SU-DHL-6 (cell line): ENCODE measurements around the gene CDC45.
A peak's percentile ranks its signal among the peaks of the same experiment; 100 is the strongest.

ENCODE experiments used
- H2AFZ ChIP-seq: fragments of 200-600 bp; sonication (generic); 2 replicates; pipeline ENCODE4 v1.6.1; 2014; ENCODE audit warnings: low read depth, mild to moderate bottlenecking, moderate library complexity, mixed read lengths, antibody characterized with exemption, low read length; ENCODE audit not compliant: severe bottlenecking
- H3F3A ChIP-seq: fragments of 200-600 bp; shearing (Covaris generic); 2 replicates; pipeline ENCODE4 v1.6.0; 2016; ENCODE audit warnings: antibody characterized with exemption, mild to moderate bottlenecking; ENCODE audit not compliant: insufficient read depth
- H3K27ac ChIP-seq: fragments of 200-600 bp; sonication (generic); 2 replicates; pipeline ENCODE4 v1.5.1; 2016; ENCODE audit warnings: low read depth, mild to moderate bottlenecking, low read length, moderate library complexity, mixed read lengths
- H3K27me3 ChIP-seq: fragments of 200-600 bp; sonication (generic), shearing (Covaris generic); 2 replicates; pipeline ENCODE4 v1.6.0; 2014; ENCODE audit warnings: mild to moderate bottlenecking, low read length
- H3K36me3 ChIP-seq: fragments of 200-600 bp; sonication (generic); 2 replicates; pipeline ENCODE4 v1.6.1; 2014; ENCODE audit warnings: mild to moderate bottlenecking, low read length, mixed read lengths
- H3K4me2 ChIP-seq: fragments of 300-600, 200-600 bp; shearing (Covaris generic), sonication (generic); 2 replicates; pipeline ENCODE4 v1.6.0; 2014; ENCODE audit warnings: low read length, low read depth, mild to moderate bottlenecking; ENCODE audit not compliant: poor library complexity, severe bottlenecking
- H3K4me3 ChIP-seq: fragments of 200-600 bp; sonication (generic); 2 replicates; pipeline ENCODE4 v1.5.1; 2014; ENCODE audit warnings: antibody characterized with exemption, low read length, mild to moderate bottlenecking, mixed read lengths; ENCODE audit not compliant: insufficient read depth, poor library complexity, severe bottlenecking
- H3K79me2 ChIP-seq: fragments of 200-600 bp; sonication (generic); 2 replicates; pipeline ENCODE4 v1.6.1; 2014; ENCODE audit warnings: mild to moderate bottlenecking, low read length, moderate library complexity; ENCODE audit not compliant: insufficient read depth
- H3K9ac ChIP-seq: fragments of 200-600 bp; sonication (generic); 2 replicates; pipeline ENCODE4 v1.7.0; 2014; ENCODE audit warnings: mild to moderate bottlenecking, low read length
- H3K9me2 ChIP-seq: fragments of 200-600 bp; sonication (generic); replicated peaks from 2 replicates; pipeline ENCODE4 v1.6.1; 2014; ENCODE audit warnings: low read length; ENCODE audit not compliant: insufficient read depth
- H3K9me3 ChIP-seq: fragments of 200-600 bp; sonication (generic); 2 replicates; pipeline ENCODE4 v1.6.1; 2014; ENCODE audit warnings: low read length, mixed read lengths; ENCODE audit not compliant: insufficient read depth
- H4K20me1 ChIP-seq: fragments of 200-600 bp; sonication (generic); 2 replicates; pipeline ENCODE4 v1.6.1; 2014; ENCODE audit warnings: low read depth, mild to moderate bottlenecking, antibody characterized with exemption, low read length, moderate library complexity, mixed read lengths
- EZH2phosphoT487 ChIP-seq: fragments of 200-600 bp; sonication (generic), shearing (Covaris generic); conservative IDR thresholded peaks from 2 replicates; pipeline ENCODE4 v1.6.1; 2018; ENCODE audit warnings: mild to moderate bottlenecking, antibody characterized with exemption, low read length, moderate library complexity, mixed read lengths
- TF ChIP-seq, protein P1 (sequence below): fragments of 200-600 bp; sonication (generic); IDR thresholded peaks from one replicate; pipeline ENCODE4 v1.5.1; 2017; ENCODE audit warnings: antibody characterized with exemption, mild to moderate bottlenecking, low read length, moderate library complexity; ENCODE audit not compliant: insufficient read depth, poor library complexity, severe bottlenecking

CDC45 gene

DNA sequence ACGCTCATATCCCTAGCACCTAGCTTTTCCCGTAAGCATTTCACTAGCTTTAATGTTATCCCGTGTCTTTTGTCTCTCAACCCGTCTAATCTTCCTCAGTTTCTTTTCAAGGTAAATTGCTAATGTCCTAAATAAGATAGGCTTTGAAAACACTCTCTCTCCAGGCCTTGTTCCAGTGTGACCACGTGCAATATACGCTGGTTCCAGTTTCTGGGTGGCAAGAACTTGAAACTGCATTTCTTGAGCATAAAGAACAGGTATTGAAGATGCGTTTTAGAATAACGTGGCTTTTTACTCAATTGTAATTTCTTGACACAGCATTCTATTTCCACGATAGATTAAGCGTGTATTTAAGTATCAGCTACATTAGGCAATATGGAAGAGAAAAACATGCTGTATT is 1.1 kb downstream of the CDC45 start:
- TF ChIP-seq EZH2phosphoT487: no peak
- TF ChIP-seq, protein P1, sequence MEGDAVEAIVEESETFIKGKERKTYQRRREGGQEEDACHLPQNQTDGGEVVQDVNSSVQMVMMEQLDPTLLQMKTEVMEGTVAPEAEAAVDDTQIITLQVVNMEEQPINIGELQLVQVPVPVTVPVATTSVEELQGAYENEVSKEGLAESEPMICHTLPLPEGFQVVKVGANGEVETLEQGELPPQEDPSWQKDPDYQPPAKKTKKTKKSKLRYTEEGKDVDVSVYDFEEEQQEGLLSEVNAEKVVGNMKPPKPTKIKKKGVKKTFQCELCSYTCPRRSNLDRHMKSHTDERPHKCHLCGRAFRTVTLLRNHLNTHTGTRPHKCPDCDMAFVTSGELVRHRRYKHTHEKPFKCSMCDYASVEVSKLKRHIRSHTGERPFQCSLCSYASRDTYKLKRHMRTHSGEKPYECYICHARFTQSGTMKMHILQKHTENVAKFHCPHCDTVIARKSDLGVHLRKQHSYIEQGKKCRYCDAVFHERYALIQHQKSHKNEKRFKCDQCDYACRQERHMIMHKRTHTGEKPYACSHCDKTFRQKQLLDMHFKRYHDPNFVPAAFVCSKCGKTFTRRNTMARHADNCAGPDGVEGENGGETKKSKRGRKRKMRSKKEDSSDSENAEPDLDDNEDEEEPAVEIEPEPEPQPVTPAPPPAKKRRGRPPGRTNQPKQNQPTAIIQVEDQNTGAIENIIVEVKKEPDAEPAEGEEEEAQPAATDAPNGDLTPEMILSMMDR: no peak
- H3K4me2 ChIP-seq: peak overlapping the region; percentile 59
- H3F3A ChIP-seq: no peaks in the 10 kb centered on the region
- no peaks in the 10 kb centered on the region for H3K9me2 ChIP-seq
- no peak overlapping the region for H3K27ac ChIP-seq
- H3K9ac ChIP-seq: peak overlapping the region; percentile 85
- H4K20me1 ChIP-seq: no peaks in the 10 kb centered on the region
- no peaks in the 10 kb centered on the region for H3K27me3 ChIP-seq
- no peaks in the 10 kb centered on the region for H3K36me3 ChIP-seq
- H3K9me3 ChIP-seq: no peaks in the 10 kb centered on the region
- peak overlapping the region; percentile 84 for H3K4me3 ChIP-seq
- no peak overlapping the region for H2AFZ ChIP-seq
- H3K79me2 ChIP-seq: peaks cover 38% of the 10 kb centered on the region

DNA sequence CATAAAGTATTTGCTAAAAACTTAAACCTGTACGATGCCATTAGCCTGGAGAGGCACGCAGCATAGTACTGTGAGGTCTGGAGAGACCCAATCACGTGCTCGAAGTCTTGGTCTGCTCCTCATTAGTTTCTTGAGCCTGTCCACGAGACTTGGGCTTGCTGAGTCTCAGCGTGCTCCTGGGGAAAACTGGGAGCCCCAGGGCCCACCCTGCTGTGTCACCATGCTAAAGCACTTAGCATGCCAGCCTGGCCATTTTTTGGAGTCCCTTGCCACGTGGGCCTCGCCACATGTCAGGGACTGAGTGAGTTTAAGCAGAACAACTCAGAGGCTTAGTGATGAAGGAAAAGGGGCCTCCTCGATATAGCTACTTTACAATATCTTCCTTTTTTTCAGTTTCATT is 2.6 kb downstream of the CDC45 start:
- Histone ChIP-seq H3F3A (no peaks in the 10 kb centered on the region), H3K27me3 (no peaks in the 10 kb centered on the region), H3K9me3 (no peaks in the 10 kb centered on the region), H3K4me3 (no peak overlapping the region), H3K9ac (no peak overlapping the region), H3K9me2 (no peaks in the 10 kb centered on the region), H3K4me2 (no peak overlapping the region), H3K36me3 (no peaks in the 10 kb centered on the region), H3K79me2 (peaks cover 28% of the 10 kb centered on the region), H4K20me1 (no peaks in the 10 kb centered on the region), H2AFZ (no peak overlapping the region), H3K27ac (no peak overlapping the region)
- TF ChIP-seq, protein P1: no peak
- no peak for TF ChIP-seq EZH2phosphoT487

DNA sequence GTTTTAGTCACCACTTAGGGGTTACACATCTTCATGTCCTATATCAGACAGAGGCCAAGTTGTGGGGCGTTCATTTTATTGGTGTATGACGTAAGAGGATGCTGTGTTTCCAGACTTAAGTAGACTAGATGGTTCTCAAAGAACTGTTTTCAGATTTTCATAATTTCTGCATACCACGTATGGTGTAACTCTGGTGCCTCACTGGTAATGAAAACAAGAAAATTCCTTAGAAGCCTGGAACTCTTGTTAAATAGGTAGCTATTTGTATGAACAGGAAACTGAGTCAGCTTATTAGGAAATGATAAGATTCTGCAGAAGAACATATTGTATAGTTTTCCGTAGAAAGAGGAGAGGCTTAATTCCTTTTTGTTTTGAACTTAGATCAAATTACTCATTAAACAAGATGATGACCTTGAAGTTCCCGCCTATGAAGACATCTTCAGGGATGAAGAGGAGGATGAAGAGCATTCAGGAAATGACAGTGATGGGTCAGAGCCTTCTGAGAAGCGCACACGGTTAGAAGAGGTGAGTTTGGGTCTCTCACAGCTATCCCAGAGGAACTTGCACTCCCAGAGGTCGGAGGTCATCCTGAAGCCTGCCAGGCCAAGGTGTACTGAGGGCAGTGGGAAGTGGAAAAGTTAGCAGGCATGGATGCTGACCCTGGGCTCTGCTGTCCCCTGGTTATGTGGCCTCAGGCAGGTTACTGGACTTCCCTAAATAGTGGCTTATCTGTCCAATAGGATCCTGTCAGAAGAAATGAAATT is 3.9 kb downstream of the CDC45 start:
- no peak overlapping the region for H3K4me3 ChIP-seq
- H3K36me3 ChIP-seq: no peaks in the 10 kb centered on the region
- no peaks in the 10 kb centered on the region for H3K9me3 ChIP-seq
- H3K9me2 ChIP-seq: no peaks in the 10 kb centered on the region
- no peak overlapping the region for H3K9ac ChIP-seq
- H2AFZ ChIP-seq: no peak overlapping the region
- no peak overlapping the region for H3K27ac ChIP-seq
- peaks cover 14% of the 10 kb centered on the region for H3K79me2 ChIP-seq
- no peaks in the 10 kb centered on the region for H4K20me1 ChIP-seq
- TF ChIP-seq, protein P1: no peak
- no peak for TF ChIP-seq EZH2phosphoT487
- H3F3A ChIP-seq: no peaks in the 10 kb centered on the region
- no peak overlapping the region for H3K4me2 ChIP-seq
- H3K27me3 ChIP-seq: no peaks in the 10 kb centered on the region
